K562 (cell line): ENCODE measurements around the gene KIF26B.

Experiments used
- CREB5 ChIP-seq: fragments of 250-450 bp; sonication (Bioruptor Pico); IDR thresholded peaks from 2 replicates; pipeline ENCODE4 v1.5.0; 2020; ENCODE audit warnings: mild to moderate bottlenecking
- GTF2E2 ChIP-seq: fragments of 200-800 bp; sonication (Bioruptor generic); IDR thresholded peaks from 2 replicates; pipeline ENCODE4 v1.6.1; 2016; ENCODE audit warnings: missing genetic modification characterization, missing compliant biosample characterization
- KLF13 ChIP-seq: fragments of 450-650 bp; IDR thresholded peaks from 2 replicates; pipeline ENCODE4 v1.6.1; 2016; ENCODE audit warnings: missing genetic modification characterization, low read depth, mild to moderate bottlenecking, missing compliant biosample characterization, moderate library complexity, borderline replicate concordance
- RERE ChIP-seq: sonication (generic); formaldehyde crosslinking; IDR thresholded peaks from 2 replicates; pipeline ENCODE4 v1.8.0; 2023; ENCODE audit warnings: missing genetic modification reagents, mild to moderate bottlenecking, borderline replicate concordance
- RREB1 ChIP-seq: fragments of 250-450 bp; sonication (Bioruptor Pico); IDR thresholded peaks from 2 replicates; pipeline ENCODE4 v1.4.0; 2020
- ZBTB7A ChIP-seq: IDR thresholded peaks from 2 replicates; pipeline ENCODE4 v1.6.1; 2011; ENCODE audit warnings: low read depth, mild to moderate bottlenecking, low read length, moderate library complexity, borderline replicate concordance; ENCODE audit not compliant: control insufficient read depth

- TF ChIP-seq KLF13 (tag) = no peak
- no peak for TF ChIP-seq RERE (CRISPR knock-in tag)
- no peak for TF ChIP-seq CREB5 (CRISPR knock-in tag)
- TF ChIP-seq GTF2E2 = no peak
- no peak for TF ChIP-seq ZBTB7A
- TF ChIP-seq RREB1 (CRISPR knock-in tag) = no peak
Measured at GRCh38 chr1:245550720-245551043, 395.9 kb downstream of the KIF26B start.
